Fibroblast of skin of left biceps (primary cell): ENCODE measurements around the gene DIS3L2.
"Not testable (repeated sequence)": the region's sequence is repeated elsewhere in the genome, so short reads cannot be mapped to it uniquely, and the experiment has no call there.

Experiments
- DNase-seq, 2 experiments: peaks; one replicate each; pipeline ENCODE4 v3.0.0-alpha.2; 2013; ENCODE audit warnings: low read depth in 2 of 2

DIS3L2 gene

GRCh38 chr2:232332940-232333259, 371.4 kb downstream of the DIS3L2 start:
- no peak for DNase-seq

- no peak for DNase-seq
These were observed 372.0 kb downstream of the DIS3L2 start for GRCh38 chr2:232333361-232334135.

- DNase-seq = not testable (repeated sequence)
These were observed 372.8 kb downstream of the DIS3L2 start for GRCh38 chr2:232334136-232334884.

- not testable (repeated sequence) for DNase-seq
These were observed 373.3 kb downstream of the DIS3L2 start for GRCh38 chr2:232334885-232335205.

- DNase-seq = not testable (repeated sequence)
These were observed 373.8 kb downstream of the DIS3L2 start for GRCh38 chr2:232335206-232335858.

GRCh38 chr2:232335859-232336215, 374.3 kb downstream of the DIS3L2 start:
- no peak for DNase-seq

GRCh38 chr2:232336241-232336736, 374.8 kb downstream of the DIS3L2 start:
- DNase-seq = no peak

- no peak for DNase-seq
These were observed 375.6 kb downstream of the DIS3L2 start for GRCh38 chr2:232336981-232337720.

GRCh38 chr2:232338094-232338758, 376.7 kb downstream of the DIS3L2 start:
- DNase-seq = not testable (repeated sequence)

- DNase-seq = no peak
These were observed 377.2 kb downstream of the DIS3L2 start for GRCh38 chr2:232338759-232339106.

GRCh38 chr2:232339121-232340081, 377.9 kb downstream of the DIS3L2 start:
- no peak for DNase-seq

- DNase-seq = no peak
These were observed 378.8 kb downstream of the DIS3L2 start for GRCh38 chr2:232340171-232340935.

- no peak for DNase-seq
These were observed 379.7 kb downstream of the DIS3L2 start for GRCh38 chr2:232341061-232341738.

GRCh38 chr2:232341739-232342126, 380.2 kb downstream of the DIS3L2 start:
- no peak for DNase-seq

- DNase-seq = no peak
These were observed 381.4 kb downstream of the DIS3L2 start for GRCh38 chr2:232342635-232343565.

GRCh38 chr2:232343821-232344220, 382.3 kb downstream of the DIS3L2 start:
- DNase-seq = no peak

- DNase-seq = no peak
These were observed 383.7 kb downstream of the DIS3L2 start for GRCh38 chr2:232345251-232345650.

- DNase-seq = no peak
These were observed 385.9 kb downstream of the DIS3L2 start for GRCh38 chr2:232347369-232347768.
